ENCODE results near the gene SDK1. TPM values are rescaled to one million over a fixed set of nuclear protein-coding genes. Genes with fewer than 3 reads are reported as not detected.

The SDK1 gene
- total RNA-seq, 1 donor from 2014 or later = 1.3 TPM

DNA sequence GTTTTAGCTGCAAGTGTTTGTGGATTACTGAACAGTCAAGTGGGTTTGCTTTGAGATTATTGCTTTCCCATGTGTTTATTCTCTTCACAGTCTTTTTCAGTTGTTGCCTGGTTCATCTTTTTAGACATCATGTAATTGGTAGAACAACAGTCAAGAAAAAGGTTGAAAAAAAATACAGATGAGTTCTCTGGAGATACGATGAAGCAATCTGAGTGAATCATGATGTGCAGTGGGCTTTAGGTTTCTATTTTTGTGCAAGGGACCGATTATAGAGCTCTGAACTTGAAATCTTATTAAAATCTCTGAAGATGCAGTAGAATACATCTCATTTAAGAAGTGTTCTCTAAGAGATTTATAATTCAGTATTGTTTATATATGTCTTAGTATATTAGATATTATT lies 145.7 kb downstream of the SDK1 start:
- POLR2A ChIA-PET = no interaction called here
- H3K9me3 Mint-ChIP-seq = peaks cover 16% of the 10 kb centered on the region

GRCh38 chr7:3451701-3452100 lies 150.6 kb downstream of the SDK1 start:
- CTCF ChIA-PET = no interaction called here
- TF ChIP-seq CTCF (IDR thresholded peaks at IDR 0.05) = no peak
- no peak overlapping the region for H3K4me3 Mint-ChIP-seq
- H3K36me3 Mint-ChIP-seq (ENCODE audit: low read depth) = no peaks in the 10 kb centered on the region
- no peaks in the 10 kb centered on the region for H3K4me1 Mint-ChIP-seq
- intact Hi-C loops (cut with micrococcal nuclease) = no loop called here
- H3K27ac Mint-ChIP-seq = no peak overlapping the region
- DNase-seq = no peak
- POLR2A ChIA-PET = no interaction called here
- no peak for ATAC-seq (ENCODE audit: low read depth)
- H3K27me3 Mint-ChIP-seq = peaks cover 7% of the 10 kb centered on the region
- H3K9me3 Mint-ChIP-seq = peaks cover 5% of the 10 kb centered on the region

More for the DNA sequence above, 145.7 kb downstream of the SDK1 start:
- intact Hi-C loops (cut with micrococcal nuclease) = no loop called here
- CTCF ChIA-PET = no interaction called here
- no peak overlapping the region for H3K4me3 Mint-ChIP-seq
- no peak for DNase-seq
- no peaks in the 10 kb centered on the region for H3K4me1 Mint-ChIP-seq
- peaks cover 6% of the 10 kb centered on the region for H3K27me3 Mint-ChIP-seq
- H3K36me3 Mint-ChIP-seq (ENCODE audit: low read depth) = no peaks in the 10 kb centered on the region
- H3K27ac Mint-ChIP-seq = no peak overlapping the region
- ATAC-seq (ENCODE audit: low read depth) = no peak
- no peak for TF ChIP-seq CTCF (IDR thresholded peaks at IDR 0.05)

- Mint-ChIP-seq H3K36me3 (ENCODE audit: low read depth) (no peaks in the 10 kb centered on the region), H3K27me3 (peaks cover 6% of the 10 kb centered on the region), H3K4me3 (no peak overlapping the region), H3K27ac (no peak overlapping the region), H3K4me1 (no peaks in the 10 kb centered on the region), H3K9me3 (no peaks in the 10 kb centered on the region)
- intact Hi-C loops (cut with micrococcal nuclease) = no loop called here
- CTCF ChIA-PET = no interaction called here
- TF ChIP-seq CTCF (IDR thresholded peaks at IDR 0.05) = no peak
- DNase-seq (no peak), ATAC-seq (ENCODE audit: low read depth) (no peak)
- POLR2A ChIA-PET = no interaction called here
These were observed 152.3 kb downstream of the SDK1 start for GRCh38 chr7:3453398-3453797.

- no peaks in the 10 kb centered on the region for H3K36me3 Mint-ChIP-seq (ENCODE audit: low read depth)
- ChIA-PET POLR2A (no interaction called here), CTCF (no interaction called here)
- no peak for TF ChIP-seq CTCF (IDR thresholded peaks at IDR 0.05)
- DNase-seq (no peak), ATAC-seq (ENCODE audit: low read depth) (no peak)
- H3K9me3 Mint-ChIP-seq = no peaks in the 10 kb centered on the region
- H3K27me3 Mint-ChIP-seq = peaks cover 6% of the 10 kb centered on the region
- intact Hi-C loops (cut with micrococcal nuclease) = no loop called here
- no peak overlapping the region for H3K4me3 Mint-ChIP-seq
- no peak overlapping the region for H3K27ac Mint-ChIP-seq
- no peaks in the 10 kb centered on the region for H3K4me1 Mint-ChIP-seq
These were observed 154.9 kb downstream of the SDK1 start for GRCh38 chr7:3455806-3456595.

GRCh38 chr7:3459111-3459510 lies 158.1 kb downstream of the SDK1 start:
- H3K4me1 Mint-ChIP-seq = no peaks in the 10 kb centered on the region
- TF ChIP-seq CTCF (IDR thresholded peaks at IDR 0.05) = no peak
- POLR2A ChIA-PET = no interaction called here
- ATAC-seq (ENCODE audit: low read depth) (no peak), DNase-seq (no peak)
- CTCF ChIA-PET = no interaction called here
- H3K27me3 Mint-ChIP-seq = peaks cover 6% of the 10 kb centered on the region
- no peaks in the 10 kb centered on the region for H3K9me3 Mint-ChIP-seq
- H3K36me3 Mint-ChIP-seq (ENCODE audit: low read depth) = no peaks in the 10 kb centered on the region
- intact Hi-C loops (cut with micrococcal nuclease) = no loop called here
- H3K27ac Mint-ChIP-seq = no peak overlapping the region
- no peak overlapping the region for H3K4me3 Mint-ChIP-seq

Measured in activated B cell treated with CpG ODN at 0.5 μM for 24 hours (primary cell).